Fibroblast of skin of right quadriceps (primary cell): ENCODE results near the gene NLGN3.

Experiments
- DNase-seq: peaks from one replicate; pipeline ENCODE4 v3.0.0-alpha.2; 2013

The NLGN3 gene

DNA sequence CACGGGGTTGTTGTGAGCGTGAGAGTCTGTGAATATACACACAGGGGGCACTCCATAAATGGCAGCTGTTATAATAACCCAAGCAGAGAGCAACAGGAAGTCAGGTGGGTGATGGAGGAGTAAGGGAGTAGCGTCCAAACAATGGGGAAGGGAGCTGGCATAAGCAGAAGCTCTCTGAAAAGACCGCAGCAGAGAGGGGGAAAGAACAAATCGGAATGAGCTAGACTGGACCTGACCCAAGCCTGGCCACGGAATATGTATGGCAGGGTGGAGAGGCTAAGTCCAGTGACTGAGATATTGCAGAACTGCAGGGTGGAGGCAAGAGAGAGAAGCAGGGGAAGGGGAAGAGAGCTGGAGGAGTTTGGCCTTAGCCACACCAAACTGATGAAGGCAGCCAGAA is 71.8 kb downstream of the NLGN3 start:
- DNase-seq = no peak

DNA sequence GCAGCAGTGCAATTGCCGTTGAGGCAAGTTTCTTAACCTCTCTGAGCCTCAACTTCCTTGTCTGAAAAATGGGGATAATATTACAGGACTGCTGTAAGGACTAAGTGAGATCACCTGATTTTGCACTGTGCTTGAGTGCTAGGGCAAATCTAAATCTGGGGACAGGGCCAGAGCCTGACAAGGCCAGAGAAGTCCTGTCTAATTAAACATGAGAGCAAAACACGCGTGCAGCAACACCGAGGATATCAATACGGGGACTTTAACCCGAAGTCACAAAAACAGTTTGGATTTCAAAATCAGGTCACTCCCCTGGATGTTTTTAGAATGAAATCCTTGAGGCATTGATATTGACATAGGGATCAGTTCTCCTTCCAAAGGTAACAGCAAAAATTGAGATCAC is 72.7 kb downstream of the NLGN3 start:
- DNase-seq = no peak
